Measurements from ENCODE around the gene FGF2. TPM values are rescaled to one million over a fixed set of nuclear protein-coding genes. Genes with fewer than 3 reads are reported as not detected.

The FGF2 gene
- total RNA-seq, 2 donors from 2014 or later: 25.5 to 50.2 TPM

GRCh38 chr4:122906859-122907305, 80.3 kb downstream of the FGF2 start:
- Histone ChIP-seq H3K9me3 (no peaks in the 10 kb centered on the region), H3K4me3 (no peak overlapping the region), H3K4me1 (ENCODE audit: control insufficient read depth in 1 of 2, low read depth in 2 of 2) (peaks cover 0 to 3% of the 10 kb centered on the region in 2 donors), H3K27ac (no peak overlapping the region), H3K36me3 (no peaks in the 10 kb centered on the region), H3K27me3 (replicated peaks; ENCODE audit: insufficient read depth) (no peaks in the 10 kb centered on the region)
- DNase-seq (ENCODE audit: low spot score) (no peak), ATAC-seq (ENCODE audit: insufficient number of reproducible peaks, low FRiP score, low read depth) (no peak)
- TF ChIP-seq CTCF (IDR thresholded peaks at IDR 0.05): no peak

- no peaks in the 10 kb centered on the region for H3K36me3 ChIP-seq
- no peak overlapping the region for H3K4me3 ChIP-seq
- H3K9me3 ChIP-seq: no peaks in the 10 kb centered on the region
- no peak for DNase-seq (ENCODE audit: low spot score)
- H3K27me3 ChIP-seq (replicated peaks; ENCODE audit: insufficient read depth): no peaks in the 10 kb centered on the region
- no peak for ATAC-seq (ENCODE audit: insufficient number of reproducible peaks, low FRiP score, low read depth)
- H3K27ac ChIP-seq: no peak overlapping the region
- peaks cover 0 to 6% of the 10 kb centered on the region in 2 donors for H3K4me1 ChIP-seq (ENCODE audit: control insufficient read depth in 1 of 2, low read depth in 2 of 2)
- no peak for TF ChIP-seq CTCF (IDR thresholded peaks at IDR 0.05)
These were observed 81.6 kb downstream of the FGF2 start for GRCh38 chr4:122908223-122908622.

DNA sequence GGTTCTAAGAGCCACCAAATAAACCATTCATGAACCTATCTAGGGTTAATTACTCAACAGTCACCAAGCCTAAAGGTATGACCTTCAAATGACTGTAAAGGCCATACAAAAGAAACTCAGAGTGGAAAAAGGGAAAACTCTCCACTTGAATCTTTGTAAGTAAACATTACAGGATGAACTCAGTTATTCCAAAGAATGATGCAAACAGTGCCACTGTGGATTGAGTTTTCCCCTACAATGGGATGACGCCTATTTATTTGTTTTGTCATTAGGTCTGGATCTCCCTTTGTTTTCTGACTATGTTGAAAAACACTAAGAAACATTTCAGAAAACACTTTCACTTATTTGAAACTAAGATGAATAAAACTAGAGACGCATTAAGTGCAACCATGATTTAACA, 83.1 kb downstream of the FGF2 start:
- no peak for TF ChIP-seq CTCF (IDR thresholded peaks at IDR 0.05)
- no peak overlapping the region for H3K27ac ChIP-seq
- no peaks in the 10 kb centered on the region for H3K27me3 ChIP-seq (replicated peaks; ENCODE audit: insufficient read depth)
- H3K4me3 ChIP-seq: no peak overlapping the region
- DNase-seq (ENCODE audit: low spot score) (no peak), ATAC-seq (ENCODE audit: insufficient number of reproducible peaks, low FRiP score, low read depth) (no peak)
- H3K4me1 ChIP-seq (ENCODE audit: control insufficient read depth in 1 of 2, low read depth in 2 of 2): peaks cover 1 to 10% of the 10 kb centered on the region in 2 donors
- no peaks in the 10 kb centered on the region for H3K36me3 ChIP-seq
- H3K9me3 ChIP-seq: no peaks in the 10 kb centered on the region

DNA sequence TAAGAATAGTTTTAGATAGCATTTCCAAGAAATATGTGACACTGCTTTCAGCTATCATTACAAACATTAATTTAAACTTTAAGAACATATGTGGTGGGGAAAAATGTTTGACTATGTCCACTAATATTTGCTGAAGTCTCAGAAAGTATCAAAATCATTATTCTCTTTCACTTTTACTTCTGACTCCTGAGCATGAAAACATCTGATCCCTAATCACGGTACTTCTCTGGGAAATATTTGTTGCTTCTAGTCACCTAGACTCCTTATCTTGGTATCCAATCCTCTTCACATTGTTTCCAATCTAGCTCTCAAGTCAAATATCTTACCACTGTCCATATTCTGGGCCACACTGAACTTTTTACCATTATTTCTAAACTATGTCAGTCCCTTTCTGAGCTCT, 85.0 kb downstream of the FGF2 start:
- Histone ChIP-seq H3K36me3 (no peaks in the 10 kb centered on the region), H3K4me1 (ENCODE audit: control insufficient read depth in 1 of 2, low read depth in 2 of 2) (peaks cover 4 to 10% of the 10 kb centered on the region in 2 donors), H3K9me3 (no peaks in the 10 kb centered on the region), H3K27ac (no peak overlapping the region), H3K4me3 (no peak overlapping the region), H3K27me3 (replicated peaks; ENCODE audit: insufficient read depth) (no peaks in the 10 kb centered on the region)
- ATAC-seq (ENCODE audit: insufficient number of reproducible peaks, low FRiP score, low read depth): no peak
- no peak for TF ChIP-seq CTCF (IDR thresholded peaks at IDR 0.05)
- DNase-seq (ENCODE audit: low spot score): no peak

- DNase-seq (ENCODE audit: low spot score): no peak
These were observed 86.4 kb downstream of the FGF2 start for GRCh38 chr4:122912810-122913575.

More at GRCh38 chr4:122912810-122913575, 86.4 kb downstream of the FGF2 start:
- Histone ChIP-seq H3K36me3 (no peaks in the 10 kb centered on the region), H3K4me3 (no peak overlapping the region), H3K27me3 (replicated peaks; ENCODE audit: insufficient read depth) (no peaks in the 10 kb centered on the region), H3K9me3 (no peaks in the 10 kb centered on the region), H3K4me1 (ENCODE audit: control insufficient read depth in 1 of 2, low read depth in 2 of 2) (peaks cover 4 to 10% of the 10 kb centered on the region in 2 donors), H3K27ac (no peak overlapping the region)
- no peak for TF ChIP-seq CTCF (IDR thresholded peaks at IDR 0.05)
- ATAC-seq (ENCODE audit: insufficient number of reproducible peaks, low FRiP score, low read depth): no peak

Measured in thoracic aorta (tissue), 2 donors.